ENCODE data around the gene ANKS1B. TPM values are rescaled to one million over a fixed set of nuclear protein-coding genes. Genes with fewer than 3 reads are reported as not detected.

ANKS1B gene
- total RNA-seq, 1 donor from 2014 or later, result 11.3 TPM

- Mint-ChIP-seq H3K27ac (ENCODE audit: unreplicated experiment) (no peak overlapping the region), H3K4me3 (ENCODE audit: unreplicated experiment) (no peak overlapping the region), H3K27me3 (ENCODE audit: unreplicated experiment) (no peaks in the 10 kb centered on the region), H3K36me3 (ENCODE audit: unreplicated experiment) (no peaks in the 10 kb centered on the region), H3K9me3 (ENCODE audit: unreplicated experiment) (no peaks in the 10 kb centered on the region), H3K4me1 (ENCODE audit: low read depth, unreplicated experiment) (peaks cover 6% of the 10 kb centered on the region)
- no peak for TF ChIP-seq CTCF (IDR thresholded peaks at IDR 0.05; ENCODE audit: partially characterized antibody, unreplicated experiment)
- no peak for DNase-seq
These were observed 862.2 kb downstream of the ANKS1B start for GRCh38 chr12:99122496-99122895.

GRCh38 chr12:99121546-99121945, 863.2 kb downstream of the ANKS1B start:
- peaks cover 6% of the 10 kb centered on the region for H3K4me1 Mint-ChIP-seq (ENCODE audit: low read depth, unreplicated experiment)
- H3K27ac Mint-ChIP-seq (ENCODE audit: unreplicated experiment), result no peak overlapping the region
- H3K4me3 Mint-ChIP-seq (ENCODE audit: unreplicated experiment), result no peak overlapping the region
- no peak for TF ChIP-seq CTCF (IDR thresholded peaks at IDR 0.05; ENCODE audit: partially characterized antibody, unreplicated experiment)
- H3K9me3 Mint-ChIP-seq (ENCODE audit: unreplicated experiment), result no peaks in the 10 kb centered on the region
- H3K36me3 Mint-ChIP-seq (ENCODE audit: unreplicated experiment), result no peaks in the 10 kb centered on the region
- DNase-seq, result no peak
- no peaks in the 10 kb centered on the region for H3K27me3 Mint-ChIP-seq (ENCODE audit: unreplicated experiment)

GRCh38 chr12:99119943-99120342, 864.8 kb downstream of the ANKS1B start:
- H3K9me3 Mint-ChIP-seq (ENCODE audit: unreplicated experiment), result no peaks in the 10 kb centered on the region
- H3K4me1 Mint-ChIP-seq (ENCODE audit: low read depth, unreplicated experiment), result peaks cover 6% of the 10 kb centered on the region

GRCh38 chr12:99119449-99119848, 865.3 kb downstream of the ANKS1B start:
- no peak for TF ChIP-seq CTCF (IDR thresholded peaks at IDR 0.05; ENCODE audit: partially characterized antibody, unreplicated experiment)
- no peak for DNase-seq
- H3K27me3 Mint-ChIP-seq (ENCODE audit: unreplicated experiment), result no peaks in the 10 kb centered on the region
- no peak overlapping the region for H3K4me3 Mint-ChIP-seq (ENCODE audit: unreplicated experiment)
- H3K4me1 Mint-ChIP-seq (ENCODE audit: low read depth, unreplicated experiment), result peaks cover 6% of the 10 kb centered on the region
- H3K9me3 Mint-ChIP-seq (ENCODE audit: unreplicated experiment), result no peaks in the 10 kb centered on the region
- H3K27ac Mint-ChIP-seq (ENCODE audit: unreplicated experiment), result no peak overlapping the region
- no peaks in the 10 kb centered on the region for H3K36me3 Mint-ChIP-seq (ENCODE audit: unreplicated experiment)

More at GRCh38 chr12:99119943-99120342, 864.8 kb downstream of the ANKS1B start:
- Mint-ChIP-seq H3K27ac (ENCODE audit: unreplicated experiment) (no peak overlapping the region), H3K4me3 (ENCODE audit: unreplicated experiment) (no peak overlapping the region), H3K36me3 (ENCODE audit: unreplicated experiment) (no peaks in the 10 kb centered on the region), H3K27me3 (ENCODE audit: unreplicated experiment) (no peaks in the 10 kb centered on the region)
- TF ChIP-seq CTCF (IDR thresholded peaks at IDR 0.05; ENCODE audit: partially characterized antibody, unreplicated experiment), result no peak
- no peak for DNase-seq

GRCh38 chr12:99111600-99111999, 873.1 kb downstream of the ANKS1B start:
- H3K4me3 Mint-ChIP-seq (ENCODE audit: unreplicated experiment), result no peak overlapping the region
- DNase-seq, result no peak
- TF ChIP-seq CTCF (IDR thresholded peaks at IDR 0.05; ENCODE audit: partially characterized antibody, unreplicated experiment), result no peak
- H3K9me3 Mint-ChIP-seq (ENCODE audit: unreplicated experiment), result no peaks in the 10 kb centered on the region
- peaks cover 5% of the 10 kb centered on the region for H3K4me1 Mint-ChIP-seq (ENCODE audit: low read depth, unreplicated experiment)
- H3K36me3 Mint-ChIP-seq (ENCODE audit: unreplicated experiment), result no peaks in the 10 kb centered on the region
- no peaks in the 10 kb centered on the region for H3K27me3 Mint-ChIP-seq (ENCODE audit: unreplicated experiment)
- no peak overlapping the region for H3K27ac Mint-ChIP-seq (ENCODE audit: unreplicated experiment)

Data from glutamatergic neuron (in vitro differentiated cells).